GM12875 (cell line): ENCODE measurements around the gene NUBPL.
"Not testable (repeated sequence)": the region's sequence is repeated elsewhere in the genome, so short reads cannot be mapped to it uniquely, and the experiment has no call there.

ENCODE experiments used
- H3K4me3 ChIP-seq: one replicate; pipeline ENCODE4 v1.5.1; 2011; ENCODE audit warnings: low read depth, low read length, control low read depth
- TF ChIP-seq, protein P1 (sequence below): IDR thresholded peaks from 2 replicates; pipeline ENCODE4 v1.5.1; 2011; ENCODE audit warnings: low read depth, mild to moderate bottlenecking, control low read depth, inconsistent platforms, low read length, moderate library complexity, borderline replicate concordance; ENCODE audit not compliant: insufficient read depth

The NUBPL gene

DNA sequence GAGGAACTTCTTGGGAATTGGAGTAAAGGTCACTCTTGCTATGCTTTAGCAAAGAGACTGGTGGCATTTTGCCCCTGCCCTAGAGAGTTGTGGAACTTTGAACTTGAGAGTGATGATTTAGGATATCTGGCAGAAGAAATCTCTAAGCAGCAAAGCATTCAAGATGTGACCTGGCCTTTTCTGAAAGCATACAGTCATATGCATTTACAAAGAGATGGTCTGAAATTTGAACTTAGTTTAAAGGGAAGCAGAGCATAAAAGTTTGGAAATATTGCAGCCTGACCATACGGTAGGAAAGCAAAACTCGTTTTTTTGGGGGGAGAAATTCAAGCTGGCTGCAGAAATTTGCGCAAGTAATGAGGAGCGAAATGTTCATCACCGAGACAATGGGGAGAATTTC, 60.9 kb downstream of the NUBPL start:
- H3K4me3 ChIP-seq = no peak overlapping the region
- TF ChIP-seq, protein P1, sequence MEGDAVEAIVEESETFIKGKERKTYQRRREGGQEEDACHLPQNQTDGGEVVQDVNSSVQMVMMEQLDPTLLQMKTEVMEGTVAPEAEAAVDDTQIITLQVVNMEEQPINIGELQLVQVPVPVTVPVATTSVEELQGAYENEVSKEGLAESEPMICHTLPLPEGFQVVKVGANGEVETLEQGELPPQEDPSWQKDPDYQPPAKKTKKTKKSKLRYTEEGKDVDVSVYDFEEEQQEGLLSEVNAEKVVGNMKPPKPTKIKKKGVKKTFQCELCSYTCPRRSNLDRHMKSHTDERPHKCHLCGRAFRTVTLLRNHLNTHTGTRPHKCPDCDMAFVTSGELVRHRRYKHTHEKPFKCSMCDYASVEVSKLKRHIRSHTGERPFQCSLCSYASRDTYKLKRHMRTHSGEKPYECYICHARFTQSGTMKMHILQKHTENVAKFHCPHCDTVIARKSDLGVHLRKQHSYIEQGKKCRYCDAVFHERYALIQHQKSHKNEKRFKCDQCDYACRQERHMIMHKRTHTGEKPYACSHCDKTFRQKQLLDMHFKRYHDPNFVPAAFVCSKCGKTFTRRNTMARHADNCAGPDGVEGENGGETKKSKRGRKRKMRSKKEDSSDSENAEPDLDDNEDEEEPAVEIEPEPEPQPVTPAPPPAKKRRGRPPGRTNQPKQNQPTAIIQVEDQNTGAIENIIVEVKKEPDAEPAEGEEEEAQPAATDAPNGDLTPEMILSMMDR = no peak

DNA sequence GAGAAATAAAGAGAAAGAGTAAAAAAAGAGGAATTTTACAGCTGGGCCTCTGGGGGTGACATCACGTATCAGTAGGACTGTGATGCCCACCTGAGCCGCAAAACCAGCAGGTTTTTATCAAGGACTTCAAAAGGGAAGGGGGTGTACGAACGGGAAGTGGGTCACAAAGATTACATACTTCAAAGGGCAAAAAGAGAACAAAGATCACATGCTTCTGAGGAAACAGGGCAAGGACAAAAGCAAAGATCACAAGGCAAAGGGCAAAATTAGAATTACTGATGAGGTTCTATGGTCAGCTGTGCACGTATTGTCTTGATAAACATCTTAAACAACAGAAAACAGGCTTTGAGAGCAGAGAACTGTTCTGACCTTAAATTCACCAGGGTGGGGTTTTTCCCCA, 91.7 kb downstream of the NUBPL start:
- H3K4me3 ChIP-seq = not testable (repeated sequence)

- TF ChIP-seq, protein P1 = no peak
- no peak overlapping the region for H3K4me3 ChIP-seq
These were observed 96.7 kb downstream of the NUBPL start for GRCh38 chr14:31657917-31658316.

GRCh38 chr14:31659278-31659677, 98.1 kb downstream of the NUBPL start:
- no peak overlapping the region for H3K4me3 ChIP-seq
- TF ChIP-seq, protein P1 = no peak

- TF ChIP-seq, protein P1 = no peak
- H3K4me3 ChIP-seq = no peak overlapping the region
These were observed 99.0 kb downstream of the NUBPL start for GRCh38 chr14:31660191-31660590.

GRCh38 chr14:31660728-31661127, 99.5 kb downstream of the NUBPL start:
- TF ChIP-seq, protein P1 = no peak
- no peak overlapping the region for H3K4me3 ChIP-seq

GRCh38 chr14:31668348-31668747, 107.1 kb downstream of the NUBPL start:
- no peak overlapping the region for H3K4me3 ChIP-seq
- TF ChIP-seq, protein P1 = no peak

DNA sequence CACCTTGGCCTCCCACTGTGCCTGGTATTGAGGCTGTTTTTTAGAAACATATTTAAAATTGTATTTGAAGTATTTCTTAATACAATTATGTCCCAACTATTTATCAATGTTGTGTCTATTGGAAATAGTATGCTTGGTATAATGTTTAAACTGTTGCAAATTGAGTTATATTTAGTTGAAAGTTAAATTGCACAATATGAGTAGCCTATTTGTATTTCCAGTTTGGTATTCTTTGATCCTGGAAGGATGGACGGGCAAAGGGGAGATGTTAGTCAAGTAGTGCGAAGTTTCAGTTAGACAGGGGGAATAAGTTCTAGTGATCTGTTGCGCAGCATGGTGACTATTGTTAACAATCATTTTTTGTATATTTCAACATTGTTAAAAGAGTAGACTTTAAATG, 111.5 kb downstream of the NUBPL start:
- TF ChIP-seq, protein P1 = no peak
- H3K4me3 ChIP-seq = no peak overlapping the region
